ENCODE measurements around the gene NAMPT. TPM values are rescaled to one million over a fixed set of nuclear protein-coding genes. Genes with fewer than 3 reads are reported as not detected.

NAMPT gene
- total RNA-seq, 2 experiments from 2014 or later = 790 to 812 TPM

- H3K4me1 Mint-ChIP-seq (ENCODE audit: low read depth) = peaks cover 35% of the 10 kb centered on the region
- TF ChIP-seq, protein P1, sequence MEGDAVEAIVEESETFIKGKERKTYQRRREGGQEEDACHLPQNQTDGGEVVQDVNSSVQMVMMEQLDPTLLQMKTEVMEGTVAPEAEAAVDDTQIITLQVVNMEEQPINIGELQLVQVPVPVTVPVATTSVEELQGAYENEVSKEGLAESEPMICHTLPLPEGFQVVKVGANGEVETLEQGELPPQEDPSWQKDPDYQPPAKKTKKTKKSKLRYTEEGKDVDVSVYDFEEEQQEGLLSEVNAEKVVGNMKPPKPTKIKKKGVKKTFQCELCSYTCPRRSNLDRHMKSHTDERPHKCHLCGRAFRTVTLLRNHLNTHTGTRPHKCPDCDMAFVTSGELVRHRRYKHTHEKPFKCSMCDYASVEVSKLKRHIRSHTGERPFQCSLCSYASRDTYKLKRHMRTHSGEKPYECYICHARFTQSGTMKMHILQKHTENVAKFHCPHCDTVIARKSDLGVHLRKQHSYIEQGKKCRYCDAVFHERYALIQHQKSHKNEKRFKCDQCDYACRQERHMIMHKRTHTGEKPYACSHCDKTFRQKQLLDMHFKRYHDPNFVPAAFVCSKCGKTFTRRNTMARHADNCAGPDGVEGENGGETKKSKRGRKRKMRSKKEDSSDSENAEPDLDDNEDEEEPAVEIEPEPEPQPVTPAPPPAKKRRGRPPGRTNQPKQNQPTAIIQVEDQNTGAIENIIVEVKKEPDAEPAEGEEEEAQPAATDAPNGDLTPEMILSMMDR (IDR thresholded peaks at IDR 0.05) = no peak
- no peaks in the 10 kb centered on the region for H3K9me3 Mint-ChIP-seq
- ChIA-PET POLR2A (no interaction called here), CTCF (interaction anchor here (1.4 kb wide), 1 partner anchor 18 kb away, joined by 3 read pairs; no protein-coding TSS in a partner anchor)
- intact Hi-C loops (cut with micrococcal nuclease) = no loop called here
- DNase-seq (no peak), ATAC-seq (no peak)
- H3K36me3 Mint-ChIP-seq (ENCODE audit: low read depth) = peaks cover 85% of the 10 kb centered on the region
- no peaks in the 10 kb centered on the region for H3K27me3 Mint-ChIP-seq
- H3K27ac Mint-ChIP-seq = peak overlapping the region; percentile 21
- no peak overlapping the region for H3K4me3 Mint-ChIP-seq
These were observed 30.2 kb downstream of the NAMPT start for GRCh38 chr7:106254525-106255116.

DNA sequence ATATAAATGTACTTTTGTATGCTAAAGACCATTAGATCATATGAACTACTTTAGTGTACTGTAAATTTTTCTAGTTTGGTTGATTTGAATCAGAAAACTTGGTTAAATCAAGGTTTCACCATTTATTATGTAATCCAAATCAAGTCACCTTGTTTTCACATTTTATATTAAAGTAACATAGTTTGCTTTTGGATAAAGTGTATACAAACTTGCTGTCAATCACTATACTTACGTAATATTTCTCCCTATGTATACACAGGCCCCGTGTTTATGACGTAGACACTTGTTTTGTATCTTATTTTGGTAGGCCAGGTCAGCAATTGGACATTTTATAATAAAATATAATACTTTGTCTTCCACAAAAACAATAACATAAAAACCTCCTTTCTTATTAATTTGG is 32.2 kb downstream of the NAMPT start:
- ChIA-PET CTCF (no interaction called here), POLR2A (no interaction called here)
- Mint-ChIP-seq H3K27me3 (no peaks in the 10 kb centered on the region), H3K4me3 (no peak overlapping the region), H3K27ac (no peak overlapping the region), H3K9me3 (peaks cover 6% of the 10 kb centered on the region), H3K36me3 (ENCODE audit: low read depth) (peaks cover 83% of the 10 kb centered on the region), H3K4me1 (ENCODE audit: low read depth) (peaks cover 22% of the 10 kb centered on the region)
- ATAC-seq = no peak
- intact Hi-C loops (cut with micrococcal nuclease) = no loop called here
- no peak for DNase-seq
- TF ChIP-seq, protein P1 (IDR thresholded peaks at IDR 0.05) = no peak

DNA sequence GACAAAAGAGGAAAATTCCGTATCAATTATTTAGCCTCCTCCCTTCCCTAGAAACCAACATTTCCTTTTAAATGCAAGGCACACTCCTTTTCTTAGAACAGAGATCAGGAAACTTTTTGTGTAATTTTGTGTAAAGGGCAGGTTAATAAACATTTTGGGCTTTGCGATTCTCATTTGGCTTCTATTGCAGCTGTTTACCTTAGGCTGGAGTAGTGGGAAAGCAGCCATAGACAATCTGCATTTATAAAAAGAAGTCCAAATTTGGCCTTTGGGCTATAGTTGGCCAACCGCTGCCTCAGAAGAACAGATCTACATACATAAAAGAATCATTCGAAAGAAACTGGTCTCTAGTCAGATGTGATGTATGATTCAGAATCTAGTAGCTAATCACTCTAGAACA is 35.3 kb downstream of the NAMPT start:
- peaks cover 7% of the 10 kb centered on the region for H3K4me1 Mint-ChIP-seq (ENCODE audit: low read depth)

DNA sequence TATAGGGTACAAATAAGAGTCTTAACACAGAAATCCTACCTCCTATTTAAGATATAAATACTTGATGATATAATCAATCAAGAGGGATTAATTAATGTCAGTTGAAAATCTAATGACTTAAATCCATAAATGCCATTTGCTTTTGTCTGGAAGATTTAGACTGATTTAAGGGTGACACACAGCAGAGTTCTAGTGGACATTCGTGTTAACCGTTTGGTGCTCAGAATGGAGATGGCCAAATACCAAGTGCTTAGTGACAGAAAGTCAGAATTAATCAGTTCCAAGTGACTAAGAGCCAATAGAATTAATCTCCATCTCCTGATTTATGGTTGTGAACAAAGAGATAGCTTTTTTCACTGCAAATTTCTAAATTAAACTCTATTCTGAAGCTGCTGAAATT is 36.2 kb downstream of the NAMPT start:
- H3K27me3 Mint-ChIP-seq = no peaks in the 10 kb centered on the region
- no peak overlapping the region for H3K4me3 Mint-ChIP-seq
- CTCF ChIA-PET = no interaction called here
- POLR2A ChIA-PET = interaction anchor here (1.2 kb wide), 1 partner anchor 11 kb away, joined by 3 read pairs; no protein-coding TSS in a partner anchor
- H3K36me3 Mint-ChIP-seq (ENCODE audit: low read depth) = peaks cover 55% of the 10 kb centered on the region
- TF ChIP-seq, protein P1 (IDR thresholded peaks at IDR 0.05) = no peak
- DNase-seq = no peak
- H3K27ac Mint-ChIP-seq = no peak overlapping the region
- peaks cover 3% of the 10 kb centered on the region for H3K4me1 Mint-ChIP-seq (ENCODE audit: low read depth)
- H3K9me3 Mint-ChIP-seq = peaks cover 17% of the 10 kb centered on the region
- intact Hi-C loops (cut with micrococcal nuclease) = no loop called here
- ATAC-seq = no peak

More for the DNA sequence above, 35.3 kb downstream of the NAMPT start:
- DNase-seq (no peak), ATAC-seq (no peak)
- Mint-ChIP-seq H3K9me3 (peaks cover 12% of the 10 kb centered on the region), H3K27me3 (no peaks in the 10 kb centered on the region), H3K4me3 (no peak overlapping the region), H3K36me3 (ENCODE audit: low read depth) (peaks cover 64% of the 10 kb centered on the region), H3K27ac (no peak overlapping the region)
- intact Hi-C loops (cut with micrococcal nuclease) = no loop called here
- TF ChIP-seq, protein P1 (IDR thresholded peaks at IDR 0.05) = no peak
- ChIA-PET POLR2A (no interaction called here), CTCF (interaction anchor here (0.6 kb wide), 1 partner anchor 740 kb away, joined by 3 read pairs; no protein-coding TSS in a partner anchor)

DNA sequence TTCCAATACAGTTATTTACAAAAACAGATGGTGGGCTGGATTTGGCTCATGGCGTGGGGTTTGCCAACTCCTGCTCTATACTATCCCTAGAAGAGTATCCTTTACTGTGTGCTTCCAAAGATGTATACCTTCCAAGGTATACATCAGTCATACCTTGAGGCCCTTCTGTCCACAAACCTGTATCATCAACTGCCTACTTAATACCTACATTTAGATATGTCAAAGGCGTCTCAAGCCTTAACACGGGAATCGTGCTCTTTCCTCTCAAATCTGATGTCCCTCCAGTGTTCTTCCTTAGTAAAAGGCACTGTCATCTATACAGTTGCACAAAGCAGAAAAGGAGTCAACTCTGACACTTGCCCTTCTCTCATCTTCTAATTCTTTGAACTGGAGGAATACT is 36.9 kb downstream of the NAMPT start:
- peaks cover 17% of the 10 kb centered on the region for H3K9me3 Mint-ChIP-seq

More for the DNA sequence above, 36.9 kb downstream of the NAMPT start:
- peak; percentile 46 for ATAC-seq
- peak overlapping the region; percentile 36 for H3K27ac Mint-ChIP-seq
- ChIA-PET CTCF (no interaction called here), POLR2A (interaction anchor here (1.2 kb wide), 1 partner anchor 11 kb away, joined by 3 read pairs; no protein-coding TSS in a partner anchor)
- peaks cover 47% of the 10 kb centered on the region for H3K36me3 Mint-ChIP-seq (ENCODE audit: low read depth)
- no peak overlapping the region for H3K4me3 Mint-ChIP-seq
- H3K27me3 Mint-ChIP-seq = no peaks in the 10 kb centered on the region
- no peak for DNase-seq
- H3K4me1 Mint-ChIP-seq (ENCODE audit: low read depth) = no peaks in the 10 kb centered on the region
- intact Hi-C loops (cut with micrococcal nuclease) = no loop called here
- TF ChIP-seq, protein P1 (IDR thresholded peaks at IDR 0.05) = no peak
